HG03558 (cell line): ENCODE data around the gene PDYN.

Experiments used
- ATAC-seq: cut with Tn5 transposase; IDR thresholded peaks from one replicate; pipeline ENCODE4 v1.9.1; 2021; ENCODE audit warnings: moderate number of reproducible peaks; ENCODE audit not compliant: unreplicated experiment; ENCODE audit errors: extremely low read depth

The PDYN gene

GRCh38 chr20:1953621-1954020 is 40.2 kb downstream of the PDYN start:
- ATAC-seq = no peak

- ATAC-seq = no peak
Measured at GRCh38 chr20:1952737-1953530, 40.9 kb downstream of the PDYN start.

- ATAC-seq = no peak
Measured at GRCh38 chr20:1951436-1952115, 42.3 kb downstream of the PDYN start.

GRCh38 chr20:1950836-1951235 is 43.0 kb downstream of the PDYN start:
- ATAC-seq = no peak

- ATAC-seq = no peak
Measured at GRCh38 chr20:1949347-1950100, 44.3 kb downstream of the PDYN start.

- ATAC-seq = no peak
Measured at GRCh38 chr20:1947535-1947846, 46.4 kb downstream of the PDYN start.

- no peak for ATAC-seq
Measured at GRCh38 chr20:1946762-1947534, 46.9 kb downstream of the PDYN start.

- ATAC-seq = no peak
Measured at GRCh38 chr20:1946442-1946761, 47.5 kb downstream of the PDYN start.

GRCh38 chr20:1945660-1946059 is 48.2 kb downstream of the PDYN start:
- ATAC-seq = no peak

GRCh38 chr20:1945134-1945618 is 48.7 kb downstream of the PDYN start:
- ATAC-seq = no peak

GRCh38 chr20:1944345-1945091 is 49.3 kb downstream of the PDYN start:
- no peak for ATAC-seq

GRCh38 chr20:1943275-1944002 is 50.4 kb downstream of the PDYN start:
- ATAC-seq = no peak

GRCh38 chr20:1942486-1943274 is 51.2 kb downstream of the PDYN start:
- ATAC-seq = no peak

GRCh38 chr20:1942061-1942460 is 51.8 kb downstream of the PDYN start:
- ATAC-seq = no peak

GRCh38 chr20:1941226-1941625 is 52.6 kb downstream of the PDYN start:
- ATAC-seq = no peak

GRCh38 chr20:1940581-1940980 is 53.3 kb downstream of the PDYN start:
- no peak for ATAC-seq

- no peak for ATAC-seq
Measured at GRCh38 chr20:1939270-1939595, 54.6 kb downstream of the PDYN start.

- ATAC-seq = no peak
Measured at GRCh38 chr20:1938464-1939269, 55.2 kb downstream of the PDYN start.
